COLO668 (cell line): ENCODE measurements around the gene SLC49A3.
A peak's percentile ranks its signal among the peaks of the same experiment; 100 is the strongest.
"Not testable (repeated sequence)": the region's sequence is repeated elsewhere in the genome, so short reads cannot be mapped to it uniquely, and the experiment has no call there.

ENCODE experiments used
- DNase-seq: peaks from one replicate; lab custom pipeline; 2025; ENCODE audit not compliant: unreplicated experiment; lab: John Stamatoyannopoulos, UW

The SLC49A3 gene

DNA sequence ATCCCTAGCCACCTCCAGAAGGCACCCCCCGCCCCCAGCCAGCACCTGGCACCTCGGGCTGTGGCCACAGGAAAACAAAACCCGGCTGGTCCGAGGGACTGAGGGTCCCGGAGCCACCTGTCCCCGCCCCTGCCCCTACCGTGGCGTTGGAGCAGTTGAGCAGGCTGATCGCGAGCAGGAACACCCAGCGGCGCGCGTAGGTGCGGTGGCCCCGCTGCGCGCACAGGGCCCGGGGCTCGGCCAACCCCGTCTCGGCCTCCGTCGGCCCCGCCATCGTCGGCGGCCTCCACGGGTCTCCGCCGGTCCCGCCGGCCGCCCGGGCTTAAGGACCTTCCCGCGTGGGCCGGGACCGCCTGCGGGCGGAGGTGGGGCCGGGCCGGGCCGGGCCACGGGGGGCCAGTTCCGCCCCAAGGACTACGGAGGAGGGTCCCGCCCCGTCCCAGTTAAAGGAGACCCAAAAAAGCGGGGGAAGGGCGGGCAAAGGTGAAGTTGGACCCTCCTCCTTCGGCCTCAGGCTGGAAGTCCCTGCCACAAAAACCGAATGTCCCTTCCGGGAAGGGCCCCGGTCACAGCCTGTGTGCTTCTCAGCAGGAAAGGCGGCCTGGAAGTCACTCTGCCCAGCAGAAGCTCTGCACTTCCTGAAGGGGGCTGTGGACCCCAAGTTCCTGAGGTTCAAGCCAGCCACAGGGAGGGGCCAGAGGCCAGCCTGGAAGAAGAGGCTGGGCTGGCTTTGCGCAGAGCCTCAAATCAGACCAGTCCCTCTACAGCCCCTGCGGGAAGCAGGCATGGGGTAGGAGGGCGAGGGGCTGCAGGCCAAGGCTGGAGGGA is at the start of gene SLC49A3:
Gene SLC49A3, minus strand, starts transcription at position 298 of the 828 bp plus-strand sequence. Its CDS starts 24 bp downstream, at position 274.
- DNase-seq = no peak

DNA sequence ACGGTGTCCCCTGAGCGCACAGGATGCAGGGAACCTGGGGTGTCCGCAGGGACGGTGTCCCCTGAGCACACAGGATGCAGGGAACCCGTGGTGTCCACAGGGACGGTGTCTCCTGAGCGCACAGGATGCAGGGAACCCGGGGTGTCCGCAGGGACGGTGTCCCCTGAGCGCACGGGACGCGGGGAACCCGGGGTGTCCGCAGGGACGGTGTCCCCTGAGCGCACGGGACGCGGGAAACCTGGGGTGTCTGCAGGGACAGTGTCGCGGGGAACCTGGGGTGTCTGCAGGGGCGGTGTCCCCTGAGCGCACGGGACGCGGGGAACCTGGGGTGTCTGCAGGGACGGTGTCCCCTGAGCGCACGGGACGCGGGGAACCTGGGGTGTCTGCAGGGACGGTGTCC is 47.6 kb upstream of the SLC49A3 start:
- DNase-seq = not testable (repeated sequence)

DNA sequence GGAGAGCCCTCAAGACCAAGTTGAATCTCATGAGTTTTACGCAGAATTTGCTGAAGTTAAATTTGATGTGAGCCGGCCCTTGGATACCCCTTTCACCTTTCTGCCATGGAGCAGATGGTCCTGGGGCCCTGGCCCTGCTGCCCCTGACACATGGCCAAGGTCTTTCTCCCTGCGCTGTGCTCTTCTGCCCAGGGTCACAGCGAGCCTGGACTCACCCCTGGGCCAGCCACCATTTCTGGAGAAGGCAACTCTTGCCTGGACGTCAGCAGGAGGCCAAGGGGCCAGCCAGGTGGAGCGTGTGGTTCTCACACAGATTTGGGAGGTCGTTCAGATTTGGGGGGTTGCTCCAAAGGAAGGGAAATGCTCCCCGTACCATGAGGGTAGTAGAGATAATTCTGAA is 46.6 kb upstream of the SLC49A3 start:
- DNase-seq = no peak

DNA sequence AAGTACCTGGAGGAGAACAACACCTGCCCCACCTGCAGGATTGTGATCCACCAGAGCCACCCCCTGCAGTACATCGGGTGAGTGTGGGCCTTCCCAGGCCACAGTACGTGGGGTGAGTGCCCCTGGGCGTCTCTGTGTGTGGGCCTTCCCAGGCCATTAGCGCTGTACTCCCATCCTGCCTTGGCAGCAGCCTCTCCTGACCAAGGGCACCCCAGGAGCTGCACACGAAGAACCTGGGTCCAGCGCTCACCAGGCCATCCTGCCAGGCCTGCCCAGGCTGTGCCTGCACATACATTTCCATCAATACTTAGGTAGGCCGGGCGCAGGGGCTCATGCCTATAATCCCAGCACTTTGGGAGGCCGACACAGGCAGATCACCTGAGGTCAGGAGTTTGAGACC is 46.0 kb upstream of the SLC49A3 start:
- DNase-seq = no peak

DNA sequence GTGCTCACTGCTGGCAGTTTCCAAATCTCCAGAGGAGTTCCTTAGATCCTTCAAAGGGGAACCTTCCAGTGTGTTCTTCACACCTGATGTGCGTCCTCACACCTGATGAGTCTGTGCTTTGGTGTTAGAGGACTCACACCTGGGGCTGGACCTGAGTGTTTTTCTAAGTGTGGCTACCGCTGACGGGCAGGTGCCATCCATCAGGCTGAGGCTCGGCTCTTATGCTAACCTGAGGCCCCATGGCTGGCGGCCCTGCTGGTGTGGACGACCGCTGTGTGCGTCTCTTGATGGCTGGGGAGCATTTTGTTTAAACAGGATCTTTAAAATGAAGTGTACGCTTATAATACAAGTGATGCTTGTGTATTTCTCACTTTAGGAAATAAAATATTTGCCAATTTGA is 45.1 kb upstream of the SLC49A3 start:
- no peak for DNase-seq

DNA sequence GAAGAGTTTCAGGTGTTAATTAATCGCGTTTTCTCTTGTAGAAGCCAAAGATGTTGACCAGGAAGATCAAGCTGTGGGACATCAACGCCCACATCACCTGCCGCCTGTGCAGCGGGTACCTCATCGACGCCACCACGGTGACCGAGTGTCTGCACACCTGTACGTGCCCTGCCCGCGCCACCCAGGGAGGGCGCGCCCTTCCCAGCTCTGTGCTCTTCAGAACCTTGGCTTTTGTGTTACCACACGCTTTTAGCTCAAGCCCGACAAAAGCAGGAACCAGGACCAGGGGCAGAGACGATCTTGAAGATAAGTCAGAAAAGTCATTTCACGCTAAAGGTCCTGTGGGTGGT is 44.7 kb upstream of the SLC49A3 start:
- DNase-seq = no peak

DNA sequence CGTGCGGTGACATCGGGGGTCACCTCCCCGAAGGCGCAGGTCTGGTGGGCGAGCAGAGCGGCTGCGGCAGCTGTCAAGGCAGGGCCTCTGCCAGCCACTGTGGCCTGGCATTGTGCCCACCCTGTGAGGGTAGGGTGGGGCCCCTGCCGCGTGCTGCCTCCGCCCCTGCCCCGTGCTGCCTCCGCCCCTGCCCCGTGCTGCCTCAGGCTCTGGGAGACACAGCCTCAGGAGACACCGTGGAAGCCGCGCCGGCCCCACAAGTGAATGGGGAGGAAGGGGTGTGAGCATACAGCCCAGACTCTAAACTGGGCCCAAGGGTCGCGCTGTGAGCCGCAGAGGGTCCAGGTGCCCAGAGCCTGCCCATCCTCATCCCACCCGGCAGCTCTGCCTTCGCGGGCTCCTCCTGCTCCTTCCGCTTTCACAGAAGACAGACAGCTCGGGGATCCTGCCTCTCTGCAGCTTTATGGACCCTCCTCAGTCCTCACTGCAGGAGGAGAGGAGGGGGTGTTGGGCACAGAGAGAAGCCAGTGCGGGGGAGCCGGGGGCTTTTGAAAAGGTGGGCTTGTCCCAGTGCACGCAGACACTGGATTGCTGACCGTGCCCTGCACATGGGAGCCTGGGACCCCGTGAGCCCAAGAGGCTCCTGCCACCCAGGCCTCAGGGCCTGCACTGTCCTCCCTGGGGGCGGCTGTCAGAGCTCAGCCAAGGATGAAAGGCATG is 44.1 kb upstream of the SLC49A3 start:
- no peak for DNase-seq

DNA sequence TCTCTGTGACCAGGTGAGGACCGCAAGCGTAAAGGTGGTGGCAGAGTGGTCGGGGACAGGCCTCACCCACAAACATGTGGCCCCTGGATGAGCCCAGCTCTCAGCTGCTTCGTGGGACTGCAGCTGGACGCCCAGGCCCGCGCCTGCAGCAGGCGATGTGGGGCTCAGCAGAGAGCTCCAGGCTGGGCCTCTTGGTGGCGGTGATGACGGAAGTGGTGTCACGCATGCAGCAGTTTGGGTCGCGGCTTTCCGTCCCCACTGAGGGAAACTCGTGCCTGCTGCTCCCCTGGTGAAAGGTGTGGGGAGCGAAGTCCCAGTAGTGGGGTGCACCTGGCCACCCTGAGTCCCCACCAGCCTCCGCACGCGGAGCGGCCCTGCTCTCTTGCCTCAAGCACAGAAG is 43.5 kb upstream of the SLC49A3 start:
- no peak for DNase-seq

DNA sequence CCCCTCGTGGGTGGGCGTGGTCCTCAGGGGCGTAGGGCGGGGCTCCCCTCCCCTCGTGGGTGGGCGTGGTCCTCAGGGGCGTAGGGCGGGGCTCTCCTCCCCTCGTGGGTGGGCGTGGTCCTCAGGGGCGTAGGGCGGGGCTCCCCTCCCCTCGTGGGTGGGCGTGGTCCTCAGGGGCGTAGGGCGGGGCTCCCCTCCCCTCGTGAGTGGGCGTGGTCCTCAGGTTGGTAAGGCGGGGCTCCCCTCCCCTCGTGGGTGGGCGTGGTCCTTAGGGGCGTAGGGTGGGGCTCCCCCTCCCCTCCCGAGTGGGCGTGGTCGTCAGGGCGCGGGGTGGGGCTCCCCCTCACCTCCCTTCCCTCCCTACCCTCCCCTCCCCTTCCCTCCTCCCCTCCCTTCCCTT is 43.0 kb upstream of the SLC49A3 start:
- DNase-seq = not testable (repeated sequence)

DNA sequence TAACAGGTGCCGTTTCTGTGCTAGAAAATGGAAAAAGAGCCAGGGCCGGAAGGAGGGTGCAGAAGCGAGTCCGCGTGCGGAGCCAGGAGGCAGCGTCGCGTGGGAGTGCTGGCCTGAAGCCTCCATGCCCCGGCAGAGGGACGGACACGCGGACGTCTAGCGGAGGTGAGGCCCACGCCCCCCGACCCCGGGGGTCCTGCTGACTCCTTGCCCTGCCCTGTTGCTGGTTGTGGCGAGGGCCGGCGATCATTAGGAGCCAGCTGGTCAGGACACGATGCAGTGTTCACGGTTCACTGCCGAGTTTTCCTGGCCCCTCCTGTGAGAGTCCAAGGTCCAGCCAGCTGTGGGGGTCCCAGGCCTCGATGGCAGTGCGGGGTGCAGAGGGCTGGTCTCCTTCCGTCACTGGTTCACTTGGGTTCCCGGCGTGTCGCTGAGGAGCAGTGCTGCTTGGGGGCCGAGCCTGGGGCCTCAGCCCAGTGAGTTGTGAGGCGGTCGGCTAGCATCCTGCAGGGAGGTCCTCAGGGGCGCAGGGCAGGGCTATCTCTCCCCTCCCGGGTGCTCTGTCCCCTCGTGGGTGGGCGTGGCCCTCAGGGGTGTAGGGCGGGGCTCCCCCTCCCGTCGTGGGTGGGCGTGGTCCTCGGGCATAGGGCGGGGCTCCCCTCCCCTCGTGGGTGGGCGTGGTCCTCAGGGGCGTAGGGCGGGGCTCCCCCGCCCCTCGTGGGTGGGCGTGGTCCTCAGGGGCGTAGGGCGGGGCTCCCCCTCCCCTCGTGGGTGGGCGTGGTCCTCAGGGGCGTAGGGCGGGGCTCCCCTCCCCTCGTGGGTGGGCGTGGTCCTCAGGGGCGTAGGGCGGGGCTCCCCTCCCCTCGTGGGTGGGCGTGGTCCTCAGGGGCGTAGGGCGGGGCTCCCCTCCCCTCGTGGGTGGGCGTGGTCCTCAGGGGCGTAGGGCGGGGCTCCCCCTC is 42.3 kb upstream of the SLC49A3 start:
- DNase-seq = not testable (repeated sequence)

DNA sequence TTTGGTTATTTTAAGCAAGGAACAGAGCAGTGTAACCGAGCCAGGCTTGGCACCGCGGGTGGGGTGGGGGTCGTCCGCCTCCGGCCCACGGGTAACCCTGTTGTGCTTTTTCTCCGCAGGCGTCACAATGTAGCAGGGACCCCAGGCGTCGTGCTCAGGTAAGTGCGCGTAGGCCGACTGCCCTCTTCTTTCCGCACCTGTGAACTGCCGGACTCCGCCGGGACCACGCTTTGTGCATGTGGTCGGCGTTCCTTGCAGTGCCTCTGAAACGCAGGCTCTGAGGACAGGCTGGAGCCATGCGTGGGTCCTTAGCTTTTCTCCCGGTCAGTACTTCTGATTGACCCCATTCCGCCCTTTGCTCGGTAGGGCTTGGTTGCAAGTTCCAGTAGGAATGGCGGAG is 41.6 kb upstream of the SLC49A3 start:
- DNase-seq = no peak

DNA sequence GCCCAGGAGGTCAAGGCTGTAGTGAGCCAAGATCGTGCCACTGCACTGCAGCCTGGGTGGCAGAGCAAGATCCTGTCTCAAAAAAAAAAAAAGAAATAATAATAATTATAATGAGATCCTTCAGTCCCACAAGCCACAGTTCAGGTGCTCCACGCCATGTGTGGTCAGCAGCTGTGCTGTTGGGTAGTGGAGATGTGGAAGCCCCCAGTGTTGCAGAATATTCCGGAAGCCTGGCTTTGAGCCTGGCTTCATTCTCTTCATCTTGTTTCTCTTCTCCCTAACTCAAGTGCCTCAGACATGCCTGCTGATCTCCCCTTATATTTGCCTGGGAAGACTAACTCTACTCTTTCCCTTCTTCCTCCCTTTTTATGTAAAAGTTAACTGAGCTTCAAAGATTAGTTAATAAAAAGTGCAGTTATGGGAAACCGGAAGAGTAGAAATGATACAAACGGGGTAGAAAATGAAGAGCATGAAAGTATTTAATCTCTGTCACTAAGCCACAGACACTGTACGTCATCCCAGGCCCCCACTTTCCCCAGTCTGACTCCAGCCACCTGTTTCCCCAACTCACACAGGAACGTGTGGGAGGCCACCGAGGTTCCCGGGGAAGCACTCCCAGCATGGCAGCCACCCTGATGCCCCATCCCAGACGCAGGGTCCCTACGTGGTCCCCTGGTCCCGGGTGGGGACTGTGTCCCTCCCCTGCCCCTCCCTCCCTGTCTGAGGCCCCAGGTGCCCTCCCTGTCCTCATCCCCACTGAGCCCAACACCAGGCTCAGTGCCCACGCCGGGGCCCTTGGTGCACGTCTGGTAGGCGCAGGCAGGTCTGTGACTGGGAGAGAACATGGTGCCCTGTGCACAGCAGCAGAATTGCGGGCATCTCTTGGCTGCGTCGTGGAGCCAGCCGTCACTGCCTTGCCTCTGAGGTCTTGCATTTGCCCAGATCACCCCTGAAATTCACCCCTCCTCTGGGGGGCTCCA is 40.7 kb upstream of the SLC49A3 start:
- no peak for DNase-seq

DNA sequence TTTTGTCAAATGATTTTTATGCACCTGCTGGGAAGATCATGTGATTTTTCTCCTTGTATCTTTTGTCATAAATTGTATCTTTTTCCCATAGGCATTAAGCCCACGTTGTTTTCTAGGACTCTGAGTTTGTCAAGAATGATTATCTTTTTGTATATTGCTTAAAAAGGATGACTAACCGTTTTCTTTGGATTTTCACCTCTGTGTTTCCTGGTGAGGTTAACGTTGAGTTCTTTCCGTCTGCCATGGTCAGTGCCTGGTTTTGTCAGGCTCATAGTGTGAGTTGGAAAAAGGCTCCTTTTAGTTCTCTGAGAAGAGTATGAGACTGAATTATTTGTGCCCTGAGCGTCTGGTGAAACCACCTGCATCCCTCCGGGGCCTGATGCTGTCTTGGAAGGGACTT is 38.6 kb upstream of the SLC49A3 start:
- DNase-seq = no peak

DNA sequence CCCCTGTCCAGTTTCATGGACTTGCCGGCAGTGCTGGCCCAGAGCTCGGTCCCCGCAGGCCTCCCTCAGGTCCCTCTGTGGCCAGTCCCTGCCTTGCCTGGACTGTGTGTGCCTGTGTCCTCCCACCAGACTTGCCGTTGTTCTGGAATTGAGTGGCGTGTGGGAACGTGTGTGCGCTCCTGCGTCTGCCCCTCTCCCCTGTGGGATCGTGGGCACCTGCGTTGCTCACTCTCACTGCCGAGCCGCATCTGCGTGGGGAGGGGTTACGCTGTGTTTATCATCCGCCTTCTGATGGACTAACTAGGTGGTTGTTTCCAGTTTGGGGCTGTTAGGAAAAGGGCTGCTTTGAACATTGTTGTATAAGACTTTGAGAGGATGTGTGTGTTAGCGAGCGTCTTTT is 37.9 kb upstream of the SLC49A3 start:
- DNase-seq = no peak

DNA sequence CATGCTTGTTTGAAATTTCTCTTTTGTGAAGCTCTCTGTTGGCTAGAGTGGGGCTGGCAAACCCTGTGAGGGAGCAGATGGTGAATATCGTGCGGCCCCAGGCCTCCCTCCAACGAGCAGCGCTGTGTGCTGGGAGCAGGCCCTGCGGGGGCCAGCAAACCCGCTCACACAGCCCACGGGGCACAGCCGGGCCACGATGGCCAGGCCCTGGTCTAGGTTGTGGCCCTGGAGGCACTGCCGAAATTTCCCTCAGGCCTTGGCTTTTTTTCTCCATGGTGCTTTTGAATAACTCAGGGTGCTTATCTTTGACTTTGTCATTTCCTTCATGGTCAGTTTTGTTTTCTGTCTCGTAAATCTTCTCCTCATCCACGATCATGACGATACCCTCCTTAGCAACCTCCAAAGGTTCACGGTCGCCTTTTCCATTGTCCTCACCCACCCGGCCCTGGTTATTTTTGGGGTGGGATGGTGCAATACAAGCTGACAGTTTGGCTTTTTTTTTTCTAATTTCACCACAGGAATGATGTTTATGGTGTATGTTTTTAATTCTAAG is 37.4 kb upstream of the SLC49A3 start:
- no peak for DNase-seq

DNA sequence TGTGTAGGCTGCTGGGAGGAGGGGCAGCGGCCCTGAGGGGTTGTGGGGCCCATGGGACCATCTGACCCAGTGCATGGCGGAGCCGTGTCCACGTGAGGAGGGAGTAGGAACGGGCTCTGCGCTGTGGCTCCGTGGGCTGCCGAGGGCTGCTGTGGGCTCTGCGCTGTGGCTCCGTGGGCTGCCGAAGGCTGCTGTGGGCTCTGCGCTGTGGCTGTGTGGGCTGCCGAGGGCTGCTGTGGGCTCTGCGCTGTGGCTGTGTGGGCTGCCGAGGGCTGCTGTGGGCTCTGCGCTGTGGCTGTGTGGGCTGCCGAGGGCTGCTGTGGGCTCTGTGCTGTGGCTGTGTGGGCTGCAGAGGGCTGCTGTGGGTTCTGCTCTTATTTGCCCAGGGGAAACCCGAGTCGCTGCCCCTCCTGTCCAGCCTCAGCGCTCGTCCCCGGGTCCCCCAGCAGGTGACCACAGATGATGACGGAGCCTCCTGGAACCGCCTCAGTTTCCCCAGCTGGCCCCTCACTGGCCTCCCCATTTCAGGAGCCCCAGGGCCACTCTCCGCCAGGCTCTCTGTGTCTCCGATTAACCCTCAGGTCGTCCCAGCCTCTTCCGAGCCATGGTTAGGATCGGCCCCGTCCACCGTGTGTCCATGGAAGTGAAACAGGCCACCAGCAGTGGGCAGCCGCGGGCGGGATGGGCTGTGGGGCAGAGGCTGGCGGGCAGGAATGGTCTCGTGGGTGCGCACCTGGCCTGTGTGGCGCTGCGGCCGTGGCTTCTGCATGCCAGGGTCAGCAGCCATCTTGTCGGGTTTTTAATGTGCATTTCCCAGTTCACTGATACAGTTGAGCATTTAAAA is 36.7 kb upstream of the SLC49A3 start:
- DNase-seq = no peak

DNA sequence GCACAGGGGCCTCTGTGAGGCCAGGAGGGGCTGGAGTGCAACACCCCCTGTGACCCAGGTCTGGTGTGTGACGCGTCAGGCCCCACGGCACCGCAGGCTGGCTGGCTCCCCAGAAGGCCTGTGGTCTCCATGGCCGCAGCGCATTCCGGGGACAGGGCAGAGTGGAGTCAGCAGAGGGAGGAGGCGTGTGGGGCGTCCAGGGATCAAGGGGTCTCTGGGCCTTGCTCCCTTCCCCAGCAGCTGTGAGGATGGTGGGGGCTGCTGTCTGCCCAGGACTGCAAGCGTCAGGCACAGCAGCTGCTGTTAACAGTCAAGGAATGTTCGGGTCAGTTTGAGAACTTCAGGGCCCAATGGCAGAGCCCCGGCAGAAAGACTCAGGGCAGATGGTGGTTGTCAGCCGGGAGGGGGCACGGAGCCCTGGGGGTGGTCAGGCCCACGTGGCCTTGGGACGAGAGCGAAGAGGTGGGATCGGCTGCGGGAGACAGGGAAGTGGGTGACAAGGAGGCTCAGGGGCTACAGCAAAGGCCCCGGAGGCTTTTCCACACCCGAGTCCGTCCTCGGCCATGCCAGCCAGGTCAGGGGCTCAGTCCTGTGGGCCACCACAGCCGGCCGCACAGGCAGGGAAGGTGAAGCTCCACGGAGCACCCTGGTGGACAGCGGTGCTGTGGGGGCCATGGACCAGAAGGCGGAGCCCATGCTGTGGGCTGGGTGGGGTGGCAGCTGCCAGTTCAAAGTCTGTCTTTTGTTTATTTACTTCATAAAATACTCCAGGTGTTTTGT is 35.0 kb upstream of the SLC49A3 start:
- peak; percentile 22 for DNase-seq

DNA sequence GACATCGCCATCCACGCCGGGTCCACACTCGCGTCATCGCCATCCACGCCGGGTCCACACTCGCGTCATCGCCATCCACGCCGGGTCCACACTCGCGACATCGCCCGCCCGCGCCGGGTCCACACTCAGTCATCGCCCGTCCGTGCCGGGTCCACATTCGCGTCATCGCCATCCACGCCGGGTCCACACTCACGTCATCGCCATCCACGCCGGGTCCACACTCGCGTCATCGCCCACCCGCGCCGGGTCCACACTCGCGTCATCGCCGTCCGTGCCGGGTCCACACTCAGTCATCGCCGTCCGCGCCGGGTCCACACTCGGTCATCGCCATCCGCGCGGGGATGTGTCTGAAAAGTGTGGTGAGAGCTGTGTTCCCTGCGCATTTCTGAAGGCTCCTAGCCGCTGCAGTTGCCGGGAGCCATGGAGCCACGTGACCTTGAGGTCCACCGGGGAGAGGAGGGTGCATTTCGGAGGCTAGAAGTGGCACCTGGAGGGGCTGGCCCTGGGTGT is 34.0 kb upstream of the SLC49A3 start:
- DNase-seq = no peak
